NCI-H460 (cell line): Measurements from ENCODE around the gene SCO1. TPM values are rescaled to one million over a fixed set of nuclear protein-coding genes. Genes with fewer than 3 reads are reported as not detected.

ENCODE experiments used
- DNase-seq: peaks from one replicate; pipeline ENCODE4 v3.0.0-alpha.2; 2016; ENCODE audit warnings: low read depth; ENCODE audit errors: extremely low read depth
- total RNA-seq: library from RNA; depleted of rRNA; stranded (reverse); fragments of >200 nt; shearing (Covaris generic); gene quantifications from 2 replicates; pipeline ENCODE4 v1.2.3, GENCODE V29; 2014; rRNA removed

SCO1 gene
- total RNA-seq, 1 experiment from 2014 or later: 62.8 TPM

- no peak for DNase-seq
Measured at GRCh38 chr17:10622617-10623485, 74.5 kb downstream of the SCO1 start.

Other genes with a start within 250 kb of the SCO1 start
- gene MYH4, start 228.0 kb downstream of the SCO1 start, total RNA-seq: not detected in 2 replicates
- not detected in 2 replicates for gene MYH1, start 179.0 kb downstream of the SCO1 start, total RNA-seq
- not detected in 2 replicates for gene MYH2, start 147.9 kb downstream of the SCO1 start, total RNA-seq
- gene MYH3, start 40.2 kb downstream of the SCO1 start, total RNA-seq: 0.06 and 0.40 TPM in 2 replicates
- gene ADPRM, start 61 bp upstream of the SCO1 start, total RNA-seq: 30.5 and 32.8 TPM in 2 replicates
- gene TMEM220, start 32.5 kb upstream of the SCO1 start, total RNA-seq: 0.05 TPM in 1 of 2 replicates, not detected in the other
- gene TMEM238L, start 106.6 kb upstream of the SCO1 start, total RNA-seq: not detected in 2 replicates
- gene PIRT, start 140.6 kb upstream of the SCO1 start, total RNA-seq: not detected in 2 replicates